HepG2 (cell line): ENCODE measurements around the gene SP1. TPM values are rescaled to one million over a fixed set of nuclear protein-coding genes. Genes with fewer than 3 reads are reported as not detected.
A peak's percentile ranks its signal among the peaks of the same experiment; 100 is the strongest.

Source experiments
- ATM ChIP-seq: fragments of 450-650 bp; IDR thresholded peaks from 2 replicates; pipeline ENCODE4 v1.7.1; 2017; ENCODE audit warnings: mild to moderate bottlenecking, borderline replicate concordance
- ESRRA ChIP-seq: sonication (generic); formaldehyde crosslinking; IDR thresholded peaks from 2 replicates; pipeline ENCODE4 v1.5.1; 2020; ENCODE audit warnings: mild to moderate bottlenecking, low read depth, missing genetic modification reagents
- ETV6 ChIP-seq: sonication (generic); formaldehyde crosslinking; conservative IDR thresholded peaks from 2 replicates; pipeline ENCODE4 v1.4.0; 2020; ENCODE audit warnings: missing genetic modification reagents
- HMG20A ChIP-seq: IDR thresholded peaks from 2 replicates; pipeline ENCODE4 v1.6.1; 2016; ENCODE audit warnings: borderline replicate concordance
- MAZ ChIP-seq, 2 experiments: sonication (generic) in 1 of 2; formaldehyde crosslinking in 1 of 2; IDR thresholded peaks; 2 replicates each; pipeline versions ENCODE4 v1.5.0 to v1.6.1; 2012 to 2020; ENCODE audit warnings: low read depth in 2 of 2, mild to moderate bottlenecking in 2 of 2, borderline replicate concordance in 1 of 2, improper control_type of control experiment in 1 of 2, low read length in 1 of 2, missing genetic modification reagents in 1 of 2, moderate library complexity in 1 of 2
- NCOR1 ChIP-seq: fragments of 200-600 bp; sonication (generic); IDR thresholded peaks from 2 replicates; pipeline ENCODE4 v1.7.0; 2017; ENCODE audit warnings: antibody characterized with exemption, low read length, borderline replicate concordance
- RARA ChIP-seq: IDR thresholded peaks from 2 replicates; pipeline ENCODE4 v1.6.1; 2016; ENCODE audit warnings: missing genetic modification reagents, missing compliant biosample characterization
- SAFB2 ChIP-seq: sonication (generic); formaldehyde crosslinking; IDR thresholded peaks from 2 replicates; pipeline ENCODE4 v1.5.1; 2020; ENCODE audit warnings: missing genetic modification reagents, low read depth, mild to moderate bottlenecking, borderline replicate concordance
- SMAD9 ChIP-seq: sonication (generic); formaldehyde crosslinking; IDR thresholded peaks from 2 replicates; pipeline ENCODE4 v1.5.1; 2020; ENCODE audit warnings: mild to moderate bottlenecking, missing genetic modification reagents
- SP1 ChIP-seq, 2 experiments: fragments of 450-650 bp in 1 of 2; sonication (generic) in 1 of 2; formaldehyde crosslinking in 1 of 2; IDR thresholded peaks; 2 replicates each; pipeline versions ENCODE4 v1.4.0 to v1.6.1; 2016 to 2020; ENCODE audit warnings: missing genetic modification reagents in 1 of 2
- ZKSCAN8 ChIP-seq: IDR thresholded peaks from 2 replicates; pipeline ENCODE4 v1.6.1; 2016; ENCODE audit warnings: borderline replicate concordance, missing genetic modification reagents, missing compliant biosample characterization
- ZMYM4 ChIP-seq: sonication (generic); formaldehyde crosslinking; IDR thresholded peaks from 2 replicates; pipeline ENCODE4 v1.8.1; 2023; ENCODE audit warnings: mild to moderate bottlenecking, missing genetic modification reagents
- ZNF235 ChIP-seq: sonication (generic); formaldehyde crosslinking; IDR thresholded peaks from 2 replicates; pipeline ENCODE4 v1.8.1; 2023; ENCODE audit warnings: mild to moderate bottlenecking, missing genetic modification reagents, borderline replicate concordance
- ZNF256 ChIP-seq: sonication (generic); formaldehyde crosslinking; conservative IDR thresholded peaks from 2 replicates; pipeline ENCODE4 v1.4.0; 2020; ENCODE audit warnings: missing genetic modification reagents
- ZNF337 ChIP-seq: sonication (generic); formaldehyde crosslinking; IDR thresholded peaks from 2 replicates; pipeline ENCODE4 v1.5.1; 2020; ENCODE audit warnings: missing genetic modification reagents, low read depth, mild to moderate bottlenecking, borderline replicate concordance
- ZNF350 ChIP-seq: sonication (generic); formaldehyde crosslinking; IDR thresholded peaks from 2 replicates; pipeline ENCODE4 v1.4.0; 2020; ENCODE audit warnings: mild to moderate bottlenecking, low read depth, missing genetic modification reagents, borderline replicate concordance
- polyA plus RNA-seq, 8 experiments: library from polyadenylated mRNA; depleted of rRNA in 3 of 8; stranded (reverse) in 7 of 8; unstranded in 1 of 8; fragments of >200 nt; fragmentation: Illumina TruSeq in 4 of 8; extraction: Trizol in 4 of 8; gene quantifications; 2 replicates each; pipeline versions ENCODE4 v1.2.1 to v1.2.3, GENCODE V29; 2011 to 2016; ENCODE audit warnings: low read depth in 4 of 8, missing spikeins in 1 of 8, mixed read lengths in 1 of 8; ENCODE audit not compliant: insufficient read depth in 1 of 8
- total RNA-seq, 5 experiments: library from RNA; depleted of rRNA; stranded (reverse); fragments of >200 nt; fragmentation: Illumina TruSeq; extraction: Trizol; gene quantifications; 2 replicates each; pipeline ENCODE4 v1.2.3, GENCODE V29; 2016; ENCODE audit warnings: low read depth in 1 of 5
- TF ChIP-seq, protein P1 (sequence below): IDR thresholded peaks from 2 replicates; pipeline ENCODE4 v1.6.1; 2012; ENCODE audit warnings: low read depth, low read length, improper control_type of control experiment
- TF ChIP-seq, protein P2 (sequence below): sonication (generic); formaldehyde crosslinking; IDR thresholded peaks from 2 replicates; pipeline ENCODE4 v1.4.0; 2020; ENCODE audit warnings: missing genetic modification reagents, borderline replicate concordance
- TF ChIP-seq, protein P3 (sequence below): sonication (generic); formaldehyde crosslinking; IDR thresholded peaks from 2 replicates; pipeline ENCODE4 v1.5.0; 2020; ENCODE audit warnings: missing genetic modification reagents
- TF ChIP-seq, protein P4 (sequence below): IDR thresholded peaks from 2 replicates; pipeline ENCODE4 v1.6.1; 2016; ENCODE audit warnings: missing biosample characterization, missing genetic modification reagents, low read depth

Gene SP1
- total and polyA plus RNA-seq, 2 of the 13 experiments (the other 11 are each of a cell fraction or from before 2014, with no cell fraction given), result 26.5 to 27.5 TPM

DNA sequence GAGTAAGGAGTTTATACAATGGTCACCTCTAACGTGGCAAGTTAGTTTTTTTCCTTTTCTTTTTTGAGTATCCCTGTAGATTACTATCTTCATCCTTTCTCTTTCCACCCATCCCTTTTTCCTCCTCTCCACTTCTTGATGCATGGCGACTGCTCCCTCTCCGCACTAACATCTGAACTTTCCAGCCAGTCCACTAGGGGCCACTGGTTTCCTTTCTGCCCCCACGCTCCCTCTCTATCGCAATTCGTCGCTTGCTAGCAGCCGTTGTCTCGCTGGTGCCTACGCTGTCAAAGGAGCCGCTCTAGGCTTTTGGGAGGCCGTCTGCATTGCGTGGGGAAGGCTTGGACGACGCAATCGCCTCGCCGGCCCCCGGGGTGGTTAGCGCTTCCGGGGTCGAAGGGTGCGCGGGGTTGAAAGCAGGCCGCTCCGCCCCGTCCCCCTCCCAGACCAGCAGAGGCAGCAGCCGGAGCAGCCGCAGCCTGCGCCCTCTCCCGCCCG lies 71.7 kb downstream of the SP1 start, which contains the start of gene PCBP2 (continued):
- TF ChIP-seq ZNF350 (peak; percentile 77), ATM (no peak), ZNF256 (CRISPR knock-in tag) (no peak), MAZ (IDR thresholded peaks at IDR 0.05; ENCODE audit: borderline replicate concordance, low read depth, low read length) (peak; percentile 97), MAZ (CRISPR knock-in tag; IDR thresholded peaks at IDR 0.05; ENCODE audit: low read depth) (peak; percentile 90; the same call in 1 of the 2 replicates), ESRRA (CRISPR knock-in tag) (0 out of 2 replicates have a peak, but pooled peaks have one; percentile 8), ZNF337 (no peak), NCOR1 (0 out of 2 replicates have a peak, but pooled peaks have one; percentile 8), ZMYM4 (CRISPR knock-in tag) (peak; percentile 88), SAFB2 (CRISPR knock-in tag) (no peak), ETV6 (0 out of 2 replicates have a peak, but pooled peaks have one; percentile 65), HMG20A (CRISPR knock-in tag) (no peak), SMAD9 (no peak), RARA (peak; percentile 47; the same call in 1 of the 2 replicates), ZNF235 (peak; percentile 55; the same call in 1 of the 2 replicates), SP1 (IDR thresholded peaks at IDR 0.05) (no peak), SP1 (CRISPR knock-in tag; IDR thresholded peaks at IDR 0.05) (peak; percentile 70), ZKSCAN8 (CRISPR knock-in tag) (peak; percentile 64; the same call in 1 of the 2 replicates)
- TF ChIP-seq, protein P1, sequence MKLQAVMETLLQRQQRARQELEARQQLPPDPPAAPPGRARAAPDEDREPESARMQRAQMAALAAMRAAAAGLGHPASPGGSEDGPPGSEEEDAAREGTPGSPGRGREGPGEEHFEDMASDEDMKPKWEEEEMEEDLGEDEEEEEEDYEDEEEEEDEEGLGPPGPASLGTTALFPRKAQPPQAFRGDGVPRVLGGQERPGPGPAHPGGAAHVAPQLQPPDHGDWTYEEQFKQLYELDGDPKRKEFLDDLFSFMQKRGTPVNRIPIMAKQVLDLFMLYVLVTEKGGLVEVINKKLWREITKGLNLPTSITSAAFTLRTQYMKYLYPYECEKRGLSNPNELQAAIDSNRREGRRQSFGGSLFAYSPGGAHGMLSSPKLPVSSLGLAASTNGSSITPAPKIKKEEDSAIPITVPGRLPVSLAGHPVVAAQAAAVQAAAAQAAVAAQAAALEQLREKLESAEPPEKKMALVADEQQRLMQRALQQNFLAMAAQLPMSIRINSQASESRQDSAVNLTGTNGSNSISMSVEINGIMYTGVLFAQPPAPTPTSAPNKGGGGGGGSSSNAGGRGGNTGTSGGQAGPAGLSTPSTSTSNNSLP, result peak; percentile 67
- TF ChIP-seq, protein P2, sequence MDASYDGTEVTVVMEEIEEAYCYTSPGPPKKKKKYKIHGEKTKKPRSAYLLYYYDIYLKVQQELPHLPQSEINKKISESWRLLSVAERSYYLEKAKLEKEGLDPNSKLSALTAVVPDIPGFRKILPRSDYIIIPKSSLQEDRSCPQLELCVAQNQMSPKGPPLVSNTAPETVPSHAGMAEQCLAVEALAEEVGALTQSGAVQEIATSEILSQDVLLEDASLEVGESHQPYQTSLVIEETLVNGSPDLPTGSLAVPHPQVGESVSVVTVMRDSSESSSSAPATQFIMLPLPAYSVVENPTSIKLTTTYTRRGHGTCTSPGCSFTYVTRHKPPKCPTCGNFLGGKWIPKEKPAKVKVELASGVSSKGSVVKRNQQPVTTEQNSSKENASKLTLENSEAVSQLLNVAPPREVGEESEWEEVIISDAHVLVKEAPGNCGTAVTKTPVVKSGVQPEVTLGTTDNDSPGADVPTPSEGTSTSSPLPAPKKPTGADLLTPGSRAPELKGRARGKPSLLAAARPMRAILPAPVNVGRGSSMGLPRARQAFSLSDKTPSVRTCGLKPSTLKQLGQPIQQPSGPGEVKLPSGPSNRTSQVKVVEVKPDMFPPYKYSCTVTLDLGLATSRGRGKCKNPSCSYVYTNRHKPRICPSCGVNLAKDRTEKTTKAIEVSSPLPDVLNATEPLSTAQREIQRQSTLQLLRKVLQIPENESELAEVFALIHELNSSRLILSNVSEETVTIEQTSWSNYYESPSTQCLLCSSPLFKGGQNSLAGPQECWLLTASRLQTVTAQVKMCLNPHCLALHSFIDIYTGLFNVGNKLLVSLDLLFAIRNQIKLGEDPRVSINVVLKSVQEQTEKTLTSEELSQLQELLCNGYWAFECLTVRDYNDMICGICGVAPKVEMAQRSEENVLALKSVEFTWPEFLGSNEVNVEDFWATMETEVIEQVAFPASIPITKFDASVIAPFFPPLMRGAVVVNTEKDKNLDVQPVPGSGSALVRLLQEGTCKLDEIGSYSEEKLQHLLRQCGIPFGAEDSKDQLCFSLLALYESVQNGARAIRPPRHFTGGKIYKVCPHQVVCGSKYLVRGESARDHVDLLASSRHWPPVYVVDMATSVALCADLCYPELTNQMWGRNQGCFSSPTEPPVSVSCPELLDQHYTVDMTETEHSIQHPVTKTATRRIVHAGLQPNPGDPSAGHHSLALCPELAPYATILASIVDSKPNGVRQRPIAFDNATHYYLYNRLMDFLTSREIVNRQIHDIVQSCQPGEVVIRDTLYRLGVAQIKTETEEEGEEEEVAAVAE (CRISPR knock-in tag), result 0 out of 2 replicates have a peak, but pooled peaks have one; percentile 54
- TF ChIP-seq, protein P3, sequence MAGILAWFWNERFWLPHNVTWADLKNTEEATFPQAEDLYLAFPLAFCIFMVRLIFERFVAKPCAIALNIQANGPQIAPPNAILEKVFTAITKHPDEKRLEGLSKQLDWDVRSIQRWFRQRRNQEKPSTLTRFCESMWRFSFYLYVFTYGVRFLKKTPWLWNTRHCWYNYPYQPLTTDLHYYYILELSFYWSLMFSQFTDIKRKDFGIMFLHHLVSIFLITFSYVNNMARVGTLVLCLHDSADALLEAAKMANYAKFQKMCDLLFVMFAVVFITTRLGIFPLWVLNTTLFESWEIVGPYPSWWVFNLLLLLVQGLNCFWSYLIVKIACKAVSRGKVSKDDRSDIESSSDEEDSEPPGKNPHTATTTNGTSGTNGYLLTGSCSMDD, result no peak
- TF ChIP-seq, protein P4, sequence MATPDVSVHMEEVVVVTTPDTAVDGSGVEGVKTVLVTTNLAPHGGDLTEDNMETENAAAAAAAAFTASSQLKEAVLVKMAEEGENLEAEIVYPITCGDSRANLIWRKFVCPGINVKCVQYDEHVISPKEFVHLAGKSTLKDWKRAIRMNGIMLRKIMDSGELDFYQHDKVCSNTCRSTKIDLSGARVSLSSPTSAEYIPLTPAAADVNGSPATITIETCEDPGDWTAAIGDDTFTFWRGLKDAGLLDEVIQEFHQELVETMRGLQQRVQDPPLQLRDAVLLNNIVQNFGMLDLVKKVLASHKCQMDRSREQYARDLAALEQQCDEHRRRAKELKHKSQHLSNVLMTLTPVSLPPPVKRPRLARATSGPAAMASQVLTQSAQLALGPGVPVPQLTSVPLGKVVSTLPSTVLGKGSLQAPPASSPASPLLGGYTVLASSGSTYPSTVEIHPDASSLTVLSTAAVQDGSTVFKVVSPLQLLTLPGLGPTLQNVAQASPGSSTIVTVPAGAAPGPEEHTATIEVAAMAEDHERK (CRISPR knock-in tag), result peak; percentile 71
